ENCODE results near the gene KIF26A. TPM values are rescaled to one million over a fixed set of nuclear protein-coding genes. Genes with fewer than 3 reads are reported as not detected.

The KIF26A gene
- total RNA-seq, 1 donor from 2014 or later, result 7.0 TPM

GRCh38 chr14:104099096-104100041, 39.0 kb upstream of the KIF26A start:
- Mint-ChIP-seq H3K36me3 (ENCODE audit: insufficient read depth) (no peaks in the 10 kb centered on the region), H3K27ac (no peak overlapping the region), H3K4me3 (ENCODE audit: low read depth) (no peak overlapping the region), H3K27me3 (peaks cover 9% of the 10 kb centered on the region), H3K9me3 (ENCODE audit: low read depth) (no peaks in the 10 kb centered on the region), H3K4me1 (ENCODE audit: low read depth) (peaks cover 2% of the 10 kb centered on the region)
- DNase-seq (ENCODE audit: low spot score, unreplicated experiment), result no peak
- no peak for TF ChIP-seq CTCF (IDR thresholded peaks at IDR 0.05; ENCODE audit: unreplicated experiment)

GRCh38 chr14:104100171-104101085, 38.0 kb upstream of the KIF26A start:
- no peak overlapping the region for H3K4me3 Mint-ChIP-seq (ENCODE audit: low read depth)
- DNase-seq (ENCODE audit: low spot score, unreplicated experiment), result no peak
- H3K9me3 Mint-ChIP-seq (ENCODE audit: low read depth), result no peaks in the 10 kb centered on the region
- no peaks in the 10 kb centered on the region for H3K36me3 Mint-ChIP-seq (ENCODE audit: insufficient read depth)
- H3K27ac Mint-ChIP-seq, result no peak overlapping the region
- H3K4me1 Mint-ChIP-seq (ENCODE audit: low read depth), result no peaks in the 10 kb centered on the region
- peaks cover 7% of the 10 kb centered on the region for H3K27me3 Mint-ChIP-seq
- no peak for TF ChIP-seq CTCF (IDR thresholded peaks at IDR 0.05; ENCODE audit: unreplicated experiment)

GRCh38 chr14:104101086-104101621, 37.2 kb upstream of the KIF26A start:
- no peaks in the 10 kb centered on the region for H3K9me3 Mint-ChIP-seq (ENCODE audit: low read depth)
- no peaks in the 10 kb centered on the region for H3K36me3 Mint-ChIP-seq (ENCODE audit: insufficient read depth)
- no peak for TF ChIP-seq CTCF (IDR thresholded peaks at IDR 0.05; ENCODE audit: unreplicated experiment)
- H3K27ac Mint-ChIP-seq, result no peak overlapping the region
- H3K4me1 Mint-ChIP-seq (ENCODE audit: low read depth), result no peaks in the 10 kb centered on the region
- H3K4me3 Mint-ChIP-seq (ENCODE audit: low read depth), result no peak overlapping the region
- no peak for DNase-seq (ENCODE audit: low spot score, unreplicated experiment)
- H3K27me3 Mint-ChIP-seq, result peaks cover 4% of the 10 kb centered on the region

GRCh38 chr14:104101651-104102281, 36.6 kb upstream of the KIF26A start:
- H3K27ac Mint-ChIP-seq, result no peak overlapping the region
- TF ChIP-seq CTCF (IDR thresholded peaks at IDR 0.05; ENCODE audit: unreplicated experiment), result no peak
- H3K4me3 Mint-ChIP-seq (ENCODE audit: low read depth), result no peak overlapping the region
- H3K27me3 Mint-ChIP-seq, result peaks cover 4% of the 10 kb centered on the region
- H3K4me1 Mint-ChIP-seq (ENCODE audit: low read depth), result no peaks in the 10 kb centered on the region
- no peaks in the 10 kb centered on the region for H3K9me3 Mint-ChIP-seq (ENCODE audit: low read depth)
- H3K36me3 Mint-ChIP-seq (ENCODE audit: insufficient read depth), result no peaks in the 10 kb centered on the region
- no peak for DNase-seq (ENCODE audit: low spot score, unreplicated experiment)

Data from progenitor cell of endocrine pancreas (in vitro differentiated cells).